ENCODE results near the gene KDF1. TPM values are rescaled to one million over a fixed set of nuclear protein-coding genes. Genes with fewer than 3 reads are reported as not detected.

The KDF1 gene
- total and polyA plus RNA-seq, 7 experiments from 2014 or later: 1.7 to 9.5 (median 2.2) TPM; not detected in 1

GRCh38 chr1:27005166-27005530 lies 44.9 kb upstream of the KDF1 start:
- no peak for DNase-seq
- no peaks in the 10 kb centered on the region for H3K27me3 ChIP-seq (ENCODE audit: control insufficient read depth in 2 of 2, insufficient read depth in 2 of 2, low read length in 2 of 2)
- H3K4me3 ChIP-seq (ENCODE audit: low read length): no peak overlapping the region
- H3K4me1 ChIP-seq (ENCODE audit: control insufficient read depth in 2 of 2, insufficient read depth in 2 of 2, low read length in 2 of 2): no peaks in the 10 kb centered on the region
- CTCF ChIA-PET: no interaction called here
- H3K9me3 Mint-ChIP-seq: no peaks in the 10 kb centered on the region
- peaks cover 0 to 14% (median 8%) of the 10 kb centered on the region in 5 donors for H3K27me3 Mint-ChIP-seq
- H3K27ac Mint-ChIP-seq: no peak overlapping the region
- no peaks in the 10 kb centered on the region for H3K9me3 ChIP-seq (ENCODE audit: control insufficient read depth in 2 of 3, low read length in 3 of 3)
- no peak for ATAC-seq
- H3K4me1 Mint-ChIP-seq: peaks cover 0 to 5% (median 0%) of the 10 kb centered on the region in 7 donors
- no peaks in the 10 kb centered on the region for H3K36me3 ChIP-seq (ENCODE audit: control insufficient read depth in 2 of 3, insufficient read depth in 3 of 3, low read length in 3 of 3)
- intact Hi-C loops (cut with micrococcal nuclease): no loop called here
- no peak overlapping the region for H3K27ac ChIP-seq (ENCODE audit: low read depth, low read length)
- no peak overlapping the region for H3K4me3 Mint-ChIP-seq
- POLR2A ChIA-PET: interaction anchor here (0.8 kb wide), 1 partner anchor 11 kb away, joined by 3 read pairs; no protein-coding TSS in a partner anchor
- no peaks in the 10 kb centered on the region for H3K36me3 Mint-ChIP-seq

- H3K27me3 ChIP-seq (ENCODE audit: control insufficient read depth in 2 of 2, insufficient read depth in 2 of 2, low read length in 2 of 2): no peaks in the 10 kb centered on the region
- no peak overlapping the region for H3K4me3 ChIP-seq (ENCODE audit: low read length)
- H3K4me3 Mint-ChIP-seq: no peak overlapping the region
- no peaks in the 10 kb centered on the region for H3K36me3 ChIP-seq (ENCODE audit: control insufficient read depth in 2 of 3, insufficient read depth in 3 of 3, low read length in 3 of 3)
- no peak overlapping the region for H3K27ac ChIP-seq (ENCODE audit: low read depth, low read length)
- no peaks in the 10 kb centered on the region for H3K36me3 Mint-ChIP-seq
- intact Hi-C loops (cut with micrococcal nuclease): no loop called here
- POLR2A ChIA-PET: interaction anchor here (0.8 kb wide), 1 partner anchor 11 kb away, joined by 3 read pairs; no protein-coding TSS in a partner anchor
- no peaks in the 10 kb centered on the region for H3K9me3 Mint-ChIP-seq
- CTCF ChIA-PET: no interaction called here
- ATAC-seq: no peak
- no peaks in the 10 kb centered on the region for H3K9me3 ChIP-seq (ENCODE audit: control insufficient read depth in 2 of 3, low read length in 3 of 3)
- peaks cover 0 to 5% (median 0%) of the 10 kb centered on the region in 7 donors for H3K4me1 Mint-ChIP-seq
- no peaks in the 10 kb centered on the region for H3K4me1 ChIP-seq (ENCODE audit: control insufficient read depth in 2 of 2, insufficient read depth in 2 of 2, low read length in 2 of 2)
- peaks cover 0 to 15% (median 5%) of the 10 kb centered on the region in 5 donors for H3K27me3 Mint-ChIP-seq
- H3K27ac Mint-ChIP-seq: no peak overlapping the region
- no peak for DNase-seq
Measured at GRCh38 chr1:27004471-27005165, 44.4 kb upstream of the KDF1 start.

GRCh38 chr1:27003745-27004470 lies 43.6 kb upstream of the KDF1 start:
- no peak overlapping the region for H3K27ac Mint-ChIP-seq
- no peak overlapping the region for H3K4me3 Mint-ChIP-seq
- Histone ChIP-seq H3K27ac (ENCODE audit: low read depth, low read length) (no peak overlapping the region), H3K4me3 (ENCODE audit: low read length) (no peak overlapping the region), H3K4me1 (ENCODE audit: control insufficient read depth in 2 of 2, insufficient read depth in 2 of 2, low read length in 2 of 2) (no peaks in the 10 kb centered on the region), H3K36me3 (ENCODE audit: control insufficient read depth in 2 of 3, insufficient read depth in 3 of 3, low read length in 3 of 3) (no peaks in the 10 kb centered on the region), H3K27me3 (ENCODE audit: control insufficient read depth in 2 of 2, insufficient read depth in 2 of 2, low read length in 2 of 2) (no peaks in the 10 kb centered on the region), H3K9me3 (ENCODE audit: control insufficient read depth in 2 of 3, low read length in 3 of 3) (no peaks in the 10 kb centered on the region)
- ATAC-seq (no peak), DNase-seq (no peak)
- CTCF ChIA-PET: interaction anchor here (0.7 kb wide), 1 partner anchor 41 kb away, joined by 6 read pairs; no protein-coding TSS in a partner anchor
- intact Hi-C loops (cut with micrococcal nuclease): no loop called here
- H3K27me3 Mint-ChIP-seq: peaks cover 0 to 15% (median 5%) of the 10 kb centered on the region in 5 donors
- peaks cover 0 to 5% (median 0%) of the 10 kb centered on the region in 7 donors for H3K4me1 Mint-ChIP-seq
- H3K9me3 Mint-ChIP-seq: no peaks in the 10 kb centered on the region
- no peaks in the 10 kb centered on the region for H3K36me3 Mint-ChIP-seq
- POLR2A ChIA-PET: no interaction called here

DNA sequence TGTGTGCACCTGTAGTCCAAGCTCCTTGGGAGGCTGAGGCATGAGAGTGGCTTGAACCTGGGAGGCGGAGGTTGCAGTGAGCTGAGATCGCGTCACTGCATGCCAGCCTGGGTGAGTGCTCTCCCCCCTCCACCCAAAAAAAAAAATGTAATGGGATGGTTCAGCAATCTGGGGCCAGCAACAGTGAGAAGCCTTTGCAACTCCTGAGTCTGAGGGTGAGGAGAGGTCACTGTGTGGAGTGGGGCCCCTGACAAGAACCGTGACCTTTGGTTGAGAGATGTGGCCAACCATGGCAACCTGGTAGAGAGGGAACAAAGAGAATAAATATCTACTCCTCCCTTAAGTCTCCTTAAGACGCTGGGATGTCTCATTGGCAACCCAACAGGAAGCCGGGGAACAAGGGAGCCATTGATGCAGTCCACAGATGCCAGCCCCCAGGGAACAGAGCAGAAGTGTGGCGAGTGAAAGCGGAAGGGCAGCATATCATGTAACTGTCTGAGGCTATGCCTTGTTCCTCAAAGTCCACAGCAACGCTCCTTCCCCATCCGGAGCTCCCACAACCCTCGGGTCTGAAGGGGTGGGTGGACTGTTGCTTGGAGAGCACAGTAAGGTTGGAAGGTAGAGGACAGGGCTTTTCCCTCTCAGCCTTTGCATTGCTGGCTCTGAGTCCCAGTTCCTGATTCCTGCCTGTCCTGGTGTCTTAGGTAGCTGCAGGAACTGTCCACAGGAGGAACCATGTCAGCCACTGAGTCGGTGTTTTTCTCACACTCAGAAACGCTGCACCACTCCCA lies 41.5 kb upstream of the KDF1 start:
- Histone ChIP-seq H3K27ac (ENCODE audit: low read depth, low read length) (no peak overlapping the region), H3K4me3 (ENCODE audit: low read length) (no peak overlapping the region), H3K36me3 (ENCODE audit: control insufficient read depth in 2 of 3, insufficient read depth in 3 of 3, low read length in 3 of 3) (no peaks in the 10 kb centered on the region), H3K9me3 (ENCODE audit: control insufficient read depth in 2 of 3, low read length in 3 of 3) (no peaks in the 10 kb centered on the region), H3K27me3 (ENCODE audit: control insufficient read depth in 2 of 2, insufficient read depth in 2 of 2, low read length in 2 of 2) (peaks cover 0 to 4% of the 10 kb centered on the region in 2 donors), H3K4me1 (ENCODE audit: control insufficient read depth in 2 of 2, insufficient read depth in 2 of 2, low read length in 2 of 2) (peaks cover 0 to 7% of the 10 kb centered on the region in 2 donors)
- ChIA-PET CTCF (no interaction called here), POLR2A (no interaction called here)
- no peaks in the 10 kb centered on the region for H3K9me3 Mint-ChIP-seq
- ATAC-seq (peak; percentile 79), DNase-seq (no peak)
- H3K27ac Mint-ChIP-seq: no peak overlapping the region
- peaks cover 0 to 13% (median 6%) of the 10 kb centered on the region in 7 donors for H3K4me1 Mint-ChIP-seq
- intact Hi-C loops (cut with micrococcal nuclease): no loop called here
- no peak overlapping the region for H3K4me3 Mint-ChIP-seq
- peaks cover 6 to 22% (median 8%) of the 10 kb centered on the region in 5 donors for H3K27me3 Mint-ChIP-seq
- H3K36me3 Mint-ChIP-seq: no peaks in the 10 kb centered on the region

DNA sequence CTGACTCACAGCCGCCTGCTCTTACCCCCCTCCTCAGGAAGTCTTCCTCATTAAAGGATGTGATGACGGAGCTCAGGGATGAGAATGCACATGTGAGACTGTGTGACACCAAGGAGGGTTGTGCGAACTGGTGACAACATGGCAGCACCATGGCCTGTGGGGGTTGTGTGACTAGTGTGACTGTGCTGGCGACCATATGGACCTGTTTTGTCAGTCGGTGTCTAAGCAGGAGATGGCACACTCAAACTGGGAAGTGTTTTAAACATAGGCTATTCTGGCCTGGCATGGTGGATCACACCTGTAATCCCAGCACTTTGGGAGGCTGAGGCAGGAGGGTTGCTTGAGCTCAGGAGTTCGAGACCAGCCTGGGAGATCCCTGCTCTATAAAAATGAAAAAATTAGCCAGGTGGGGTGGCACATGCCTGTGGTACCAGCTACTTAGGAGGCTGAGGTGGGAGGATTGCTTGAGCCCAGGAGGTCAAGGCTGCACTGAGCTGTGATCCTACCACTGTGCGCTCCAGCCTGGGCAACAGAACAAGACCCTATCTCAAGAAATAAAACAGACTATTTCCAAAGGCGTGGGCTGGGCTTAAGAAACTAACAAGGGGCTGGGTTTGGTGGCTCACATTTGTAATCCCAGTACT lies 40.7 kb upstream of the KDF1 start:
- peaks cover 0 to 13% (median 6%) of the 10 kb centered on the region in 7 donors for H3K4me1 Mint-ChIP-seq
- Histone ChIP-seq H3K27me3 (ENCODE audit: control insufficient read depth in 2 of 2, insufficient read depth in 2 of 2, low read length in 2 of 2) (peaks cover 0 to 4% of the 10 kb centered on the region in 2 donors), H3K4me1 (ENCODE audit: control insufficient read depth in 2 of 2, insufficient read depth in 2 of 2, low read length in 2 of 2) (peaks cover 0 to 7% of the 10 kb centered on the region in 2 donors), H3K9me3 (ENCODE audit: control insufficient read depth in 2 of 3, low read length in 3 of 3) (no peaks in the 10 kb centered on the region), H3K4me3 (ENCODE audit: low read length) (no peak overlapping the region), H3K27ac (ENCODE audit: low read depth, low read length) (no peak overlapping the region), H3K36me3 (ENCODE audit: control insufficient read depth in 2 of 3, insufficient read depth in 3 of 3, low read length in 3 of 3) (no peaks in the 10 kb centered on the region)
- no peak for DNase-seq
- no peak overlapping the region for H3K4me3 Mint-ChIP-seq
- no peak overlapping the region for H3K27ac Mint-ChIP-seq
- peaks cover 7 to 30% (median 14%) of the 10 kb centered on the region in 5 donors for H3K27me3 Mint-ChIP-seq
- ChIA-PET POLR2A (no interaction called here), CTCF (no interaction called here)
- intact Hi-C loops (cut with micrococcal nuclease): no loop called here
- no peaks in the 10 kb centered on the region for H3K9me3 Mint-ChIP-seq
- no peaks in the 10 kb centered on the region for H3K36me3 Mint-ChIP-seq
- peak; percentile 27 for ATAC-seq

DNA sequence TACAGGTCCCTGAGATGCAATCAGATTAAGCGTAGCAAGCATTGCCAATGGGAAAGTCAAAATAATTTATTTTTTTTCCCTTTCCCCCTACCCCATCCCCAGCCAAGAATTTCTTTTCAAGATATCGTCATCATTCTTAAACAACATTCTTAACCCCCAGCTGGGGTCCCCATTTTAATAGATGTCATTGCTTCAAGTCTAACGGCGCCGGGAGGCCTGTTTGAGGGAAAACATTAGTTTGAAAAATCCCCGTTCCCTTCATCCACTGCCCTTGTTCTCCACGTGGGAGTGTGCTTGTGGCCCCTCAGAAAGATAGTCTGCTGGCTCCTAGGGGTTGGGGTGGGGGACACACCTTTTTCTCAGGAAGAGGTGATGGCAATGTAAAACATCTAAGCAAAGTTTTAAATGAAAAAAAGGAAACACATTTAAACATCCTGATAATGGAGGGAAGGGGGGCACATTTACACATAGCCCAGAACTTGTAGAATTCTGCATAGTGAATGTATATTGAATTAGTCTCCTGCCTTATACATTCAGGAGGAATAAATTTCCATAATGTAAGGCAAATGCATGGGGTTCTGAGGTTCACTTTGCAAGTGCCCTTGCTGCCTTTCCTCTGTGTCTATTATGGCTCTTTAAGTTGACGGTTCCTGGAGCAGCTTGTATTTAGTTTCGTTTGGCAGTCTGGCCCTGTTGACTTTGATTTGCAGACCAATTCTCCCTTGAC lies 40.0 kb upstream of the KDF1 start:
- no peaks in the 10 kb centered on the region for H3K9me3 Mint-ChIP-seq
- ChIA-PET POLR2A (no interaction called here), CTCF (no interaction called here)
- ATAC-seq (no peak), DNase-seq (no peak)
- no peak overlapping the region for H3K4me3 Mint-ChIP-seq
- Histone ChIP-seq H3K27me3 (ENCODE audit: control insufficient read depth in 2 of 2, insufficient read depth in 2 of 2, low read length in 2 of 2) (peaks cover 0 to 6% of the 10 kb centered on the region in 2 donors), H3K9me3 (ENCODE audit: control insufficient read depth in 2 of 3, low read length in 3 of 3) (no peaks in the 10 kb centered on the region), H3K36me3 (ENCODE audit: control insufficient read depth in 2 of 3, insufficient read depth in 3 of 3, low read length in 3 of 3) (no peaks in the 10 kb centered on the region), H3K4me1 (ENCODE audit: control insufficient read depth in 2 of 2, insufficient read depth in 2 of 2, low read length in 2 of 2) (peaks cover 0 to 7% of the 10 kb centered on the region in 2 donors), H3K27ac (ENCODE audit: low read depth, low read length) (no peak overlapping the region), H3K4me3 (ENCODE audit: low read length) (no peak overlapping the region)
- H3K36me3 Mint-ChIP-seq: no peaks in the 10 kb centered on the region
- H3K4me1 Mint-ChIP-seq: peaks cover 0 to 13% (median 7%) of the 10 kb centered on the region in 7 donors
- no peak overlapping the region for H3K27ac Mint-ChIP-seq
- H3K27me3 Mint-ChIP-seq: peaks cover 14 to 37% (median 20%) of the 10 kb centered on the region in 5 donors
- intact Hi-C loops (cut with micrococcal nuclease): no loop called here
